Limb (tissue), 2 donors: ENCODE data around the gene IL32.

Source experiments
- DNase-seq, 2 donors: peaks; one replicate each; pipeline ENCODE4 v3.0.0-alpha.2; 2016; ENCODE audit errors: extremely low spot score in 2 of 2

IL32 gene

GRCh38 chr16:3089717-3090592, 24.5 kb downstream of the IL32 start:
- no peak for DNase-seq

- DNase-seq = no peak
Measured at GRCh38 chr16:3091551-3091950, 26.1 kb downstream of the IL32 start.

GRCh38 chr16:3092501-3092941, 27.1 kb downstream of the IL32 start:
- DNase-seq = no peak

GRCh38 chr16:3094289-3095027, 29.0 kb downstream of the IL32 start:
- no peak for DNase-seq

- no peak for DNase-seq
Measured at GRCh38 chr16:3095869-3096268, 30.4 kb downstream of the IL32 start.

- no peak for DNase-seq
Measured at GRCh38 chr16:3096362-3096761, 30.9 kb downstream of the IL32 start.

GRCh38 chr16:3097266-3097665, 31.8 kb downstream of the IL32 start:
- DNase-seq = no peak

- no peak for DNase-seq
Measured at GRCh38 chr16:3098459-3099394, 33.3 kb downstream of the IL32 start, which contains the start of gene ZSCAN10. Gene ZSCAN10, minus strand, starts transcription at chr16:3099294. Its CDS starts 6,357 bp downstream, at chr16:3092937.

GRCh38 chr16:3099395-3099731, 33.9 kb downstream of the IL32 start:
- no peak for DNase-seq

GRCh38 chr16:3099732-3100499, 34.5 kb downstream of the IL32 start:
- peak; percentile 78 to 87 for DNase-seq

- no peak for DNase-seq
Measured at GRCh38 chr16:3101018-3101840, 35.8 kb downstream of the IL32 start.

- DNase-seq = no peak
Measured at GRCh38 chr16:3101841-3102470, 36.5 kb downstream of the IL32 start.

- DNase-seq = peak; percentile 86 to 98
Measured at GRCh38 chr16:3106205-3106928, 40.9 kb downstream of the IL32 start.

GRCh38 chr16:3112058-3112880, 46.8 kb downstream of the IL32 start, which contains the start of gene ZNF205:
Gene ZNF205, plus strand, starts transcription at chr16:3112586. Its CDS starts 845 bp downstream, at chr16:3113431.
- peak; percentile 76 to 87 for DNase-seq

GRCh38 chr16:3112881-3113574, 47.6 kb downstream of the IL32 start:
- no peak for DNase-seq

GRCh38 chr16:3113765-3114479, 48.5 kb downstream of the IL32 start:
- DNase-seq = no peak
